H1 (cell line): ENCODE measurements around the gene TMEM131L. TPM values are rescaled to one million over a fixed set of nuclear protein-coding genes. Genes with fewer than 3 reads are reported as not detected.

ENCODE experiments used
- JUN ChIP-seq: IDR thresholded peaks from 2 replicates; pipeline ENCODE4 v1.6.1; 2011; ENCODE audit warnings: low read depth, mild to moderate bottlenecking, improper control_type of control experiment, low read length
- NRF1 ChIP-seq: IDR thresholded peaks from 2 replicates; pipeline ENCODE4 v1.6.1; 2011; ENCODE audit warnings: mild to moderate bottlenecking, low read depth, low read length, improper control_type of control experiment
- PHF8 ChIP-seq: fragments of 200-600 bp; sonication (generic); conservative IDR thresholded peaks from 2 replicates; pipeline ENCODE4 v1.7.1; 2012; ENCODE audit warnings: low read depth, mild to moderate bottlenecking, inconsistent platforms, low read length, moderate library complexity
- RFX5 ChIP-seq: IDR thresholded peaks from 2 replicates; pipeline ENCODE4 v1.6.1; 2011; ENCODE audit warnings: low read depth, low read length, improper control_type of control experiment, borderline replicate concordance
- TAF7 ChIP-seq: optimal IDR thresholded peaks from 2 replicates; pipeline ENCODE3; 2011; ENCODE audit warnings: low read depth, mild to moderate bottlenecking, inconsistent platforms, low read length, moderate library complexity, borderline replicate concordance
- ZNF274 ChIP-seq: IDR thresholded peaks from 2 replicates; pipeline ENCODE4 v1.7.0; 2012; ENCODE audit warnings: low read length, borderline replicate concordance; ENCODE audit errors: extremely low read depth
- polyA plus RNA-seq, 7 experiments: library from polyadenylated mRNA; depleted of rRNA in 3 of 7; stranded (reverse) in 5 of 7; unstranded in 2 of 7; fragments of >200 nt in 5 of 7; fragments of 200-250 nt in 2 of 7; gene quantifications; 1 replicate in 5 of 7; 2 replicates in 1 of 7; 4 replicates in 1 of 7; pipeline versions ENCODE4 v1.2.1 to v1.2.3, GENCODE V29; 2011 to 2013; ENCODE audit warnings: missing spikeins in 2 of 7, mixed read lengths in 2 of 7
- total RNA-seq: library from RNA; stranded (reverse); fragmentation: NEBNext Ultra II Directional; extraction: Animal tissue kit (Norgen Biotek cat#: 25700); gene quantifications from 2 replicates; pipeline ENCODE4 v1.2.1, GENCODE V29; 2021

Gene TMEM131L
- total and polyA plus RNA-seq, 2 of the 8 experiments (the other 6 are each of a cell fraction or from before 2014, with no cell fraction given), result 14.3 to 26.1 TPM

- TF ChIP-seq PHF8 (no peak), RFX5 (no peak), JUN (no peak), TAF7 (no peak), NRF1 (no peak), ZNF274 (no peak)
- TF ChIP-seq, all 59 proteins: peak for 0
Measured at GRCh38 chr4:153553155-153553818, 87.1 kb downstream of the TMEM131L start (continued).
